Heart left ventricle (tissue), 16 donors: ENCODE data around the gene ATRNL1. TPM values are rescaled to one million over a fixed set of nuclear protein-coding genes. Genes with fewer than 3 reads are reported as not detected.

ENCODE experiments used
- ATAC-seq, 4 donors: fragments of 200-7000 bp; cut with Tn5 transposase; one replicate each; pipeline ENCODE4 v1.9.1; 2020 to 2022; ENCODE audit warnings: moderate library complexity in 4 of 4, mild to moderate bottlenecking in 3 of 4, moderate number of reproducible peaks in 1 of 4
- DNase-seq, 5 donors: peaks; one replicate each; pipeline ENCODE4 v3.0.0-alpha.2; 2020
- H3K27ac ChIP-seq, 12 donors: fragments of 200-600 bp; sonication (generic) in 4 of 12; one replicate each; pipeline versions ENCODE4 v1.5.0 to v1.8.0; 2016 to 2022; ENCODE audit warnings: mild to moderate bottlenecking in 2 of 12
- H3K27me3 ChIP-seq, 9 donors: fragments of 200-600 bp; sonication (generic) in 2 of 9; one replicate each; pipeline versions ENCODE4 v1.5.1 to v1.8.0; 2016 to 2022; ENCODE audit warnings: mild to moderate bottlenecking in 3 of 9
- H3K36me3 ChIP-seq, 9 donors: fragments of 200-600 bp; sonication (generic) in 2 of 9; one replicate each; pipeline versions ENCODE4 v1.5.0 to v1.8.0; 2018 to 2022; ENCODE audit warnings: mild to moderate bottlenecking in 2 of 9
- H3K4me1 ChIP-seq, 12 donors: fragments of 200-600 bp; sonication (generic) in 4 of 12; one replicate each; pipeline versions ENCODE4 v1.5.0 to v1.8.0; 2016 to 2022; ENCODE audit warnings: mild to moderate bottlenecking in 3 of 12
- H3K4me3 ChIP-seq, 12 donors: fragments of 200-600 bp; sonication (generic) in 4 of 12; one replicate each; pipeline versions ENCODE4 v1.5.0 to v1.8.0; 2017 to 2022; ENCODE audit warnings: mild to moderate bottlenecking in 9 of 12, moderate library complexity in 4 of 12
- H3K9me3 ChIP-seq, 12 donors: fragments of 200-600 bp; sonication (generic) in 4 of 12; one replicate each; pipeline versions ENCODE4 v1.5.0 to v1.8.0; 2016 to 2022; ENCODE audit warnings: mild to moderate bottlenecking in 1 of 12
- POLR2A ChIP-seq, 2 donors: fragments of 450-650 bp; IDR thresholded peaks; one replicate each; pipeline ENCODE4 v1.6.1; 2017; ENCODE audit warnings: antibody characterized with exemption in 2 of 2, mild to moderate bottlenecking in 2 of 2, moderate library complexity in 2 of 2
- WGBS, 4 donors: extraction: QIAGEN DNeasy Blood & Tissue Kit in 2 of 4; methylation state at CpG; one replicate each; pipeline versions ENCODE4 v1.1.5 to v1.1.7; 2013 to 2018; 5-methylcytosine and 5-hydroxymethylcytosine counted together
- intact Hi-C, 10 donors: fragments of 100-400 bp; cut with DNase I; formaldehyde crosslinking; loops; one replicate each; pipeline versions ENCODE4 v1.11.1 to v1.14.2; 2022
- polyA plus RNA-seq, 2 donors: library from polyadenylated mRNA; stranded (reverse); fragments of 200-250 nt; gene quantifications; one replicate each; pipeline ENCODE4 v1.2.3, GENCODE V29; 2013
- total RNA-seq, 9 donors: library from RNA; depleted of rRNA in 2 of 9; stranded (reverse); fragments of >200 nt in 2 of 9; fragmentation: NEBNext Ultra II Directional in 3 of 9; extraction: Animal tissue kit (Norgen Biotek cat#: 25700) in 3 of 9; gene quantifications; one replicate each; pipeline versions ENCODE4 v1.1.0 to v1.2.4, GENCODE V29; 2016 to 2023
- TF ChIP-seq, protein P1 (sequence below), 12 donors: fragments of 200-600 bp; sonication (generic) in 4 of 12; IDR thresholded peaks; one replicate each; pipeline versions ENCODE4 v1.5.0 to v1.8.0; 2018 to 2022; ENCODE audit warnings: antibody characterized with exemption in 12 of 12, mild to moderate bottlenecking in 5 of 12
- donor health status: ischemic (EF 13 %, LVEDD 7.1; RV severe dilation, severe dysfunction).
- donor health status: healthy with polysubstance abuse.
- donor health status: DM: no; HTN: yes; CAD: no.
- donor health status: DM: no; HTN: no; CAD: no.
- donor health status: ischemic (EF 25% LVEDD 6.9; RV normal size, moderate dysfunction).
- donor health status: ischemic (EF 25% LVEDD 5.7; RV mildly dilated, moderate dysfunction).
- donor health status: healthy.
- donor health status: DM: yes; HTN: yes; CAD: no.
- donor health status: ischemic (EF 35%, LVEDD 5.7; RV mildly dilated, moderate dysfunction).
- donor health status: nonischemic (EF 11% LVEDD 7.7; RV severe dilation, severe dysfunction).
- donor health status: DM: yes; HTN: yes; CAD: no.
- donor health status: PGD.
- donor health status: ischemic (EF 29% LVEDD 5.4; RV normal size, mild dysfunction).
- donor health status: nonischemic (EF 23%, LVEDD 6.1; RV moderate dilation, normal function).

ATRNL1 gene
- total and polyA plus RNA-seq, 11 donors = 0.13 to 28.5 (median 3.0) TPM

DNA sequence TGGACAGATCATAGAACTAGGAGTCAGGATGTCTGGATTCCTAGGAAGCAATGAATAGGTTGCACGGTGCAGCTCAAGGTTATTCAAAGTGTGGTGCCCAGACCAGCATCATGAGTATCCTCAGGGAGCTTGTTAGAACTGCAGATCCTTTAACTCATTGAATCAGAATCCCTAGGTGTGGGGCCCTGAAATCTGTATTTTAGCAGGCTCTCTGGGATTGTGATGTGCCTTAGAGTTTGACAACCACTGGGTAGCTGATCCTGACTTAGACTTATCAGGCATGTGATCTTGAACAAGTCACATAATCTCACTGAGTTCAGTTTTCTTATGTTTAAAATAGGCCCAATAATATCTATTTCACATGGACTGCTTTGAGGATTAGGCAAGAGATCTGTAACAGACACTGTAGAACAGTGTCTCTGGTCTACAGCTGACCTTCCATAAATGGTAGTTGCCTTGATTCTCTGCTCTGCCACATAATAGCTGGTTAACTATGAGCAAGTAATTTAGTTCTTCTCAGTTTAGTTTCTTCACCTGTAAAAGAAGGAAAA lies 46.4 kb upstream of the ATRNL1 start:
- Histone ChIP-seq H3K27me3 (no peaks in the 10 kb centered on the region), H3K9me3 (no peaks in the 10 kb centered on the region), H3K4me1 (no peaks in the 10 kb centered on the region), H3K27ac (no peak overlapping the region), H3K4me3 (no peak overlapping the region), H3K36me3 (no peaks in the 10 kb centered on the region)
- no peak for ATAC-seq
- WGBS, 4 donors = 75 to 84% (median 78%) methylated on average over 1 of the region's 1 CpG
- TF ChIP-seq, protein P1, sequence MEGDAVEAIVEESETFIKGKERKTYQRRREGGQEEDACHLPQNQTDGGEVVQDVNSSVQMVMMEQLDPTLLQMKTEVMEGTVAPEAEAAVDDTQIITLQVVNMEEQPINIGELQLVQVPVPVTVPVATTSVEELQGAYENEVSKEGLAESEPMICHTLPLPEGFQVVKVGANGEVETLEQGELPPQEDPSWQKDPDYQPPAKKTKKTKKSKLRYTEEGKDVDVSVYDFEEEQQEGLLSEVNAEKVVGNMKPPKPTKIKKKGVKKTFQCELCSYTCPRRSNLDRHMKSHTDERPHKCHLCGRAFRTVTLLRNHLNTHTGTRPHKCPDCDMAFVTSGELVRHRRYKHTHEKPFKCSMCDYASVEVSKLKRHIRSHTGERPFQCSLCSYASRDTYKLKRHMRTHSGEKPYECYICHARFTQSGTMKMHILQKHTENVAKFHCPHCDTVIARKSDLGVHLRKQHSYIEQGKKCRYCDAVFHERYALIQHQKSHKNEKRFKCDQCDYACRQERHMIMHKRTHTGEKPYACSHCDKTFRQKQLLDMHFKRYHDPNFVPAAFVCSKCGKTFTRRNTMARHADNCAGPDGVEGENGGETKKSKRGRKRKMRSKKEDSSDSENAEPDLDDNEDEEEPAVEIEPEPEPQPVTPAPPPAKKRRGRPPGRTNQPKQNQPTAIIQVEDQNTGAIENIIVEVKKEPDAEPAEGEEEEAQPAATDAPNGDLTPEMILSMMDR (IDR thresholded peaks at IDR 0.05) = no peak
- TF ChIP-seq POLR2A (IDR thresholded peaks at IDR 0.05) = no peak
- no peak for DNase-seq
- intact Hi-C loops = no loop called here

- DNase-seq (no peak), ATAC-seq (no peak)
- H3K27ac ChIP-seq = no peak overlapping the region
- no peaks in the 10 kb centered on the region for H3K36me3 ChIP-seq
- H3K4me3 ChIP-seq = no peak overlapping the region
- no peaks in the 10 kb centered on the region for H3K27me3 ChIP-seq
- no peak for TF ChIP-seq POLR2A (IDR thresholded peaks at IDR 0.05)
- TF ChIP-seq, protein P1 (IDR thresholded peaks at IDR 0.05) = no peak
- no peaks in the 10 kb centered on the region for H3K9me3 ChIP-seq
- intact Hi-C loops = no loop called here
- H3K4me1 ChIP-seq = peaks cover 0 to 5% (median 0%) of the 10 kb centered on the region in 12 donors
These were observed 45.5 kb upstream of the ATRNL1 start for GRCh38 chr10:115047705-115048104.

DNA sequence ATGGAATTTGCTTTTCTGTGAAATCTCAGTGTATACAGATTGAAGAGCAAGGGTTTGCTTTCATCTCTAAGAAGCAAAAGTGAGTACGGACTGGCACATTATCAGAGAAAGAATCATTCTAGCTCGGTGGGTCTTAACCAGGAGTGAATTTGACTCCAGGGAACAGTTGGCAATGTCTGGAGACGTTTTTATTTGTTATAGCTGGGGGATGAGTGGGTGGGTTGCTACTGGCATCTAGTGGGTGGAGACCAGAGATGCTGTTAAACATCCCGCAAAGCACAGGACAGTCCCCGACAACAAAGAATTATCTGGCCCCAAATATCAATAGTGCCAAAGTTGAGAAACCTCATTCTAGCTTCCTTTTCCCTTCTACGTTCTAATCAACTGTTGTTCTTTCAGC lies 43.8 kb upstream of the ATRNL1 start:
- DNase-seq (no peak), ATAC-seq (no peak)
- Histone ChIP-seq H3K27ac (no peak overlapping the region), H3K4me1 (peaks cover 0 to 7% (median 0%) of the 10 kb centered on the region in 12 donors), H3K27me3 (no peaks in the 10 kb centered on the region), H3K9me3 (no peaks in the 10 kb centered on the region), H3K4me3 (no peak overlapping the region), H3K36me3 (no peaks in the 10 kb centered on the region)
- no peak for TF ChIP-seq POLR2A (IDR thresholded peaks at IDR 0.05)
- TF ChIP-seq, protein P1 (IDR thresholded peaks at IDR 0.05) = no peak
- intact Hi-C loops = no loop called here
- 62 to 68% (median 66%) methylated on average over 6 of the region's 6 CpGs for WGBS, 4 donors

GRCh38 chr10:115049960-115050359 lies 43.2 kb upstream of the ATRNL1 start:
- Histone ChIP-seq H3K27me3 (no peaks in the 10 kb centered on the region), H3K9me3 (no peaks in the 10 kb centered on the region)
- intact Hi-C loops = no loop called here

More at GRCh38 chr10:115049960-115050359, 43.2 kb upstream of the ATRNL1 start:
- no peak overlapping the region for H3K4me3 ChIP-seq
- H3K27ac ChIP-seq = no peak overlapping the region
- WGBS, 4 donors = 48 to 52% (median 51%) methylated on average over 3 of the region's 3 CpGs
- H3K36me3 ChIP-seq = no peaks in the 10 kb centered on the region
- DNase-seq = no peak
- peaks cover 0 to 7% (median 0%) of the 10 kb centered on the region in 12 donors for H3K4me1 ChIP-seq
- no peak for ATAC-seq
- no peak for TF ChIP-seq POLR2A (IDR thresholded peaks at IDR 0.05)
- TF ChIP-seq, protein P1 (IDR thresholded peaks at IDR 0.05) = no peak
